ENCODE data around the gene SLC30A3. TPM values are rescaled to one million over a fixed set of nuclear protein-coding genes. Genes with fewer than 3 reads are reported as not detected.

SLC30A3 gene
- total and polyA plus RNA-seq, 10 of the 15 experiments (the other 5 are each of a cell fraction or from before 2014, with no cell fraction given): 0.23 TPM; not detected in 9

DNA sequence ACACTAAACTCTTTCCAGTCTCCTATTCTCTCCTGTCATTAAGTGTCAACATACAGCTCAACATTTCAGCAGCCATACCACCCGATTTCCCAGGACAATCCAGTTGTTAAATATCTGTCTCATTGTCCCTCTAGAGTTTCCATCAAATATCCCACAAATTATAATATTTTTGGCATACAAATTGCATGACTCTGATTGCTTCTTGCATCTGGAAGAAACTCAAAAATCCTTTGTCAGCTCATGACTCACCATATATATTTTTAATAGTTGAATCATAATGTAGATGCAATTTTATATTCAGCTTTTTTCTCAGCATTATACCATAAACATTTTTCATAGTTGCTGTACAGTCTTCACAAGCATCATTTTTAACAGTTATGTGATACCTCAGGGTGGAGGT, 7.2 kb downstream of the SLC30A3 start:
- H3K9me3 ChIP-seq (replicated peaks; ENCODE audit: control insufficient read depth, insufficient read depth, low read length): no peaks in the 10 kb centered on the region
- POLR2A ChIA-PET: no interaction called here
- H3K4me1 ChIP-seq (ENCODE audit: control insufficient read depth, insufficient read depth, low read length): no peaks in the 10 kb centered on the region
- CTCF ChIA-PET: interaction anchor here (0.6 to 1.6 kb wide), 3 partner anchors 12 to 64 kb away, joined by 3 to 4 read pairs (median 3); no protein-coding TSS in a partner anchor
- SMC1A ChIA-PET (ENCODE audit: uncharacterized antibody, unreplicated experiment): interaction anchor here (0.9 kb wide), 1 partner anchor 80 kb away, joined by 3 read pairs; no protein-coding TSS in a partner anchor
- H3K36me3 ChIP-seq (ENCODE audit: control insufficient read depth in 2 of 2, insufficient read depth in 2 of 2, low read length in 1 of 2): no peaks in the 10 kb centered on the region
- FAIRE-seq: no peak
- no peak overlapping the region for H3K9ac ChIP-seq (ENCODE audit: control insufficient read depth, insufficient read depth, low read length)
- RAD21 ChIA-PET (ENCODE audit: unreplicated experiment): no interaction called here
- no peak for TF ChIP-seq CHD4 (IDR thresholded peaks at IDR 0.05)
- no peak for TF ChIP-seq TARDBP (IDR thresholded peaks at IDR 0.05; ENCODE audit: borderline replicate concordance)
- no peak for TF ChIP-seq NFYA (IDR thresholded peaks at IDR 0.05; ENCODE audit: borderline replicate concordance, low read depth, low read length)
- no peak for TF ChIP-seq RCOR1 (conservative IDR thresholded peaks at IDR 0.05; ENCODE audit: low read depth, low read length)
- no peak for TF ChIP-seq FOS (IDR thresholded peaks at IDR 0.05; ENCODE audit: borderline replicate concordance, extremely low read depth, insufficient read length)
- no peak for TF ChIP-seq SP1 (IDR thresholded peaks at IDR 0.05; ENCODE audit: low read depth, low read length)
- TF ChIP-seq YY1 (IDR thresholded peaks at IDR 0.05; ENCODE audit: low read depth, low read length): no peak
- TF ChIP-seq, protein P1, sequence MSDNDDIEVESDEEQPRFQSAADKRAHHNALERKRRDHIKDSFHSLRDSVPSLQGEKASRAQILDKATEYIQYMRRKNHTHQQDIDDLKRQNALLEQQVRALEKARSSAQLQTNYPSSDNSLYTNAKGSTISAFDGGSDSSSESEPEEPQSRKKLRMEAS (IDR thresholded peaks at IDR 0.05; ENCODE audit: low read depth, low read length): no peak
- TF ChIP-seq FOXK2 (IDR thresholded peaks at IDR 0.05): no peak
- TF ChIP-seq ZNF24 (IDR thresholded peaks at IDR 0.05): no peak
- no peaks in the 10 kb centered on the region for H4K20me1 ChIP-seq (ENCODE audit: control insufficient read depth, insufficient read depth)
- H3K79me2 ChIP-seq (ENCODE audit: control insufficient read depth, insufficient read depth, low read length): no peaks in the 10 kb centered on the region
- intact Hi-C loops (cut with micrococcal nuclease; ENCODE audit: unreplicated experiment) (no loop called here), in situ Hi-C loops (cut with MboI) (no loop called here)
- DNase-seq (ENCODE audit: low read depth, low spot score): no peak
- ATAC-seq: no peak
- H3K4me3 ChIP-seq: no peak overlapping the region
- H3K27ac ChIP-seq (ENCODE audit: control insufficient read depth, insufficient read depth): no peak overlapping the region
- no peak overlapping the region for H2AFZ ChIP-seq (ENCODE audit: control insufficient read depth, low read depth, low read length)
- H3K27me3 ChIP-seq (replicated peaks in 1 of 2; ENCODE audit: control insufficient read depth in 2 of 2, insufficient read depth in 2 of 2, low read length in 1 of 2): peaks cover 5 to 8% of the 10 kb centered on the region in 2 experiments; a peak in 3 of 4 replicates
- WGBS (ENCODE audit: insufficient coverage, insufficient replicate concordance, low lambda C conversion rate, missing lambda C conversion rate): 0% methylated on average over 1 of the region's 1 CpG
- BruUV-seq (replicated peaks): no TSS peak
- no peak overlapping the region for H3K4me2 ChIP-seq (ENCODE audit: control insufficient read depth, insufficient read depth)

Measured in GM12878 (cell line).